ENCODE results near the gene TVP23C. TPM values are rescaled to one million over a fixed set of nuclear protein-coding genes. Genes with fewer than 3 reads are reported as not detected.

TVP23C gene
- total RNA-seq, 2 experiments from 2014 or later: 6.5 to 20.3 TPM

DNA sequence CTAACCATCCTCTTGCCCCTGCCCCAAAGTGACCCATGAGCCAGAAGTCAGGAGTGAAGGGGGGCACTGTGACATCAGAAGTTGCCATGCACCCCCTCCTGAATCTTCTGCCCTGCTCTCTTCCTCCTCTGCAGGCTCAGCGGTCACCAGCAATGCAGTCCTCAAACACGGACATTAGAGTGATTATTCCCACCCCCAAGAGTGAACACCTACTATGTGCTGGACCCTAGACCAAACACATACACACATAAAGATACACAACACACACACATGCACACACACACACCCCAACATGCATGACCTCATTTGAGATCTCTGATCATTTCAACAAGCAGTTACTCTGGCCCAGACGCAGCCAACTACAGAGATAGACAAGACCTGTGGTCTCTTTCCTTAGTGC lies 95.7 kb downstream of the TVP23C start, which contains the start of gene CDRT4:
TSS of gene CDRT4 (minus strand) at position 30 of the 400 bp plus-strand sequence. CDS start 27,383 bp downstream, outside the sequence.
- no TSS peak for BruUV-seq (replicated peaks)
- ChIA-PET CTCF (ENCODE audit: unreplicated experiment) (no interaction called here), POLR2A (no interaction called here)
- no peak for DNase-seq (ENCODE audit: low spot score)
- no peak within 1 kb of the TSS for H3K4me2 ChIP-seq (ENCODE audit: low read length)
- intact Hi-C loops (cut with micrococcal nuclease; ENCODE audit: unreplicated experiment): no loop called here
- H3K36me3 ChIP-seq (ENCODE audit: insufficient read depth, low read length): no peaks in the 10 kb centered on the region
- no peak within 1 kb of the TSS for H3K4me3 ChIP-seq (ENCODE audit: low read depth, low read length, poor library complexity, severe bottlenecking)
- H3K9me3 ChIP-seq (ENCODE audit: low read length): no peaks in the 10 kb centered on the region
- no peak within 1 kb of the TSS for H2AFZ ChIP-seq (ENCODE audit: low read length)
- no peak within 1 kb of the TSS for H3K27ac ChIP-seq (ENCODE audit: low read depth, low read length, poor library complexity, severe bottlenecking)
- H3K9me2 ChIP-seq (ENCODE audit: insufficient read depth, low read length): no peaks in the 10 kb centered on the region
- no peaks in the 10 kb centered on the region for H3K79me2 ChIP-seq (ENCODE audit: insufficient read depth, low read depth, low read length)
- H3K4me1 ChIP-seq (ENCODE audit: insufficient read depth, low read length, poor library complexity, severe bottlenecking): no peaks in the 10 kb centered on the region
- no peaks in the 10 kb centered on the region for H4K20me1 ChIP-seq (ENCODE audit: insufficient read depth, low read length)
- TF ChIP-seq, protein P1, sequence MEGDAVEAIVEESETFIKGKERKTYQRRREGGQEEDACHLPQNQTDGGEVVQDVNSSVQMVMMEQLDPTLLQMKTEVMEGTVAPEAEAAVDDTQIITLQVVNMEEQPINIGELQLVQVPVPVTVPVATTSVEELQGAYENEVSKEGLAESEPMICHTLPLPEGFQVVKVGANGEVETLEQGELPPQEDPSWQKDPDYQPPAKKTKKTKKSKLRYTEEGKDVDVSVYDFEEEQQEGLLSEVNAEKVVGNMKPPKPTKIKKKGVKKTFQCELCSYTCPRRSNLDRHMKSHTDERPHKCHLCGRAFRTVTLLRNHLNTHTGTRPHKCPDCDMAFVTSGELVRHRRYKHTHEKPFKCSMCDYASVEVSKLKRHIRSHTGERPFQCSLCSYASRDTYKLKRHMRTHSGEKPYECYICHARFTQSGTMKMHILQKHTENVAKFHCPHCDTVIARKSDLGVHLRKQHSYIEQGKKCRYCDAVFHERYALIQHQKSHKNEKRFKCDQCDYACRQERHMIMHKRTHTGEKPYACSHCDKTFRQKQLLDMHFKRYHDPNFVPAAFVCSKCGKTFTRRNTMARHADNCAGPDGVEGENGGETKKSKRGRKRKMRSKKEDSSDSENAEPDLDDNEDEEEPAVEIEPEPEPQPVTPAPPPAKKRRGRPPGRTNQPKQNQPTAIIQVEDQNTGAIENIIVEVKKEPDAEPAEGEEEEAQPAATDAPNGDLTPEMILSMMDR (conservative IDR thresholded peaks at IDR 0.05; ENCODE audit: low read length): no peak
- no peak for TF ChIP-seq EZH2phosphoT487 (IDR thresholded peaks at IDR 0.05; ENCODE audit: borderline replicate concordance, low read depth, low read length)

DNA sequence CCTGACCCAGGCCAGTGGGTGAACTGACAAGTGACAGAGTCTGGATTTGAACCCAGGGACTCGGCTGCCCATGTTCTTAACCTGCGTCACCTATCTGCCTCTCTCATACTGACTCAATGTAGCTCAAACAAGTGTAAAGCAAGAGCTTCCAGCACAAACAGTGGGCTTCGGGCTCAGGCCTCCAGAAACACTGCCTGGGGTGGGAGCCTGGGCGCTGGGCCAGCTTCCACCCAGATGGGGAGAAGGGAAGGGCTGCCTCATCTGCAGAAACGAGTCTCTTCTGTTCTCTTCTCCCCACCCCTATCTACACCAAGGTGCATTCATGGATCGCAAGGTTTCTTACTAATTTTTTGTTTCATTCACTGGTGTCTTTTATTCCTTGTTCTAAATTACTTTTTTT lies 97.2 kb downstream of the TVP23C start:
- CTCF ChIA-PET (ENCODE audit: unreplicated experiment): no interaction called here
- BruUV-seq (replicated peaks): no TSS peak
- H3K9me3 ChIP-seq (ENCODE audit: low read length): no peaks in the 10 kb centered on the region

DNA sequence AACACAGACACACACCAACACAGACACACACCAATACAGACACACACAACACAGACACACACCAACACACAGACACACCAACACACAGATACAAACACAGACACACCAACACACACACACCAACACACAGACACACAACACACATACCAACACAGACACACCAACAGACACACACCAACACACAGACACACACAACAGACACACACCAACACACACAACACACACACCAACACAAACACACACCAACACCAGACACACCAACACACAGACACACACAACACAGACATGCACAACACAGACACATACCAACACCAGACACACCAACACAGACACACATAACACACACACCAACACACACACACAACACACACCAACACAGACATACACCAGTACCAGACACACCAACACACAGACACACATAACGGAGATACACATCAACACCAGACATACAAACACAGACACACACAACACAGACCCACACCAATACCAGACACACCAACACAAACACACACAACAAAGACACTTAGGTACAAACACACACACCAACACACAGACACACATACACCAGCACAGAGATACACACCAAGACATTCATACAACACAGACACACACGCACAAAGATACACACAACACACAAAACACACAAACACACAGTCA lies 98.1 kb downstream of the TVP23C start:
- no peaks in the 10 kb centered on the region for H3K9me2 ChIP-seq (ENCODE audit: insufficient read depth, low read length)
- H3K36me3 ChIP-seq (ENCODE audit: insufficient read depth, low read length): no peaks in the 10 kb centered on the region
- H3K9me3 ChIP-seq (ENCODE audit: low read length): no peaks in the 10 kb centered on the region
- no peaks in the 10 kb centered on the region for H3K4me1 ChIP-seq (ENCODE audit: insufficient read depth, low read length, poor library complexity, severe bottlenecking)
- H3K4me3 ChIP-seq (ENCODE audit: low read depth, low read length, poor library complexity, severe bottlenecking): no peak overlapping the region
- ChIA-PET POLR2A (no interaction called here), CTCF (ENCODE audit: unreplicated experiment) (no interaction called here)
- no peak overlapping the region for H3K4me2 ChIP-seq (ENCODE audit: low read length)
- no peaks in the 10 kb centered on the region for H4K20me1 ChIP-seq (ENCODE audit: insufficient read depth, low read length)
- intact Hi-C loops (cut with micrococcal nuclease; ENCODE audit: unreplicated experiment): no loop called here
- H3K79me2 ChIP-seq (ENCODE audit: insufficient read depth, low read depth, low read length): no peaks in the 10 kb centered on the region
- TF ChIP-seq, protein P1 (conservative IDR thresholded peaks at IDR 0.05; ENCODE audit: low read length): no peak
- no peak for TF ChIP-seq EZH2phosphoT487 (IDR thresholded peaks at IDR 0.05; ENCODE audit: borderline replicate concordance, low read depth, low read length)
- no TSS peak for BruUV-seq (replicated peaks)
- no peak for DNase-seq (ENCODE audit: low spot score)
- H2AFZ ChIP-seq (ENCODE audit: low read length): no peak overlapping the region
- H3K27ac ChIP-seq (ENCODE audit: low read depth, low read length, poor library complexity, severe bottlenecking): no peak overlapping the region

More for the DNA sequence above, 97.2 kb downstream of the TVP23C start:
- no peak overlapping the region for H2AFZ ChIP-seq (ENCODE audit: low read length)
- DNase-seq (ENCODE audit: low spot score): no peak
- no peaks in the 10 kb centered on the region for H3K79me2 ChIP-seq (ENCODE audit: insufficient read depth, low read depth, low read length)
- no peaks in the 10 kb centered on the region for H3K36me3 ChIP-seq (ENCODE audit: insufficient read depth, low read length)
- H3K4me3 ChIP-seq (ENCODE audit: low read depth, low read length, poor library complexity, severe bottlenecking): no peak overlapping the region
- intact Hi-C loops (cut with micrococcal nuclease; ENCODE audit: unreplicated experiment): no loop called here
- H4K20me1 ChIP-seq (ENCODE audit: insufficient read depth, low read length): no peaks in the 10 kb centered on the region
- POLR2A ChIA-PET: no interaction called here
- H3K9me2 ChIP-seq (ENCODE audit: insufficient read depth, low read length): no peaks in the 10 kb centered on the region
- no peak overlapping the region for H3K4me2 ChIP-seq (ENCODE audit: low read length)
- H3K4me1 ChIP-seq (ENCODE audit: insufficient read depth, low read length, poor library complexity, severe bottlenecking): no peaks in the 10 kb centered on the region
- H3K27ac ChIP-seq (ENCODE audit: low read depth, low read length, poor library complexity, severe bottlenecking): no peak overlapping the region
- no peak for TF ChIP-seq EZH2phosphoT487 (IDR thresholded peaks at IDR 0.05; ENCODE audit: borderline replicate concordance, low read depth, low read length)
- TF ChIP-seq, protein P1 (conservative IDR thresholded peaks at IDR 0.05; ENCODE audit: low read length): no peak
